Stimulated activated CD4-positive, alpha-beta T cell treated with anti-CD3 and anti-CD28 coated beads, Interleukin-12 subunit alpha, Interleukin-12 subunit beta, amount 100 ng/mL, for 4 hours (primary cell): ENCODE data around the gene CCDC85B.
"Not testable (repeated sequence)": the region's sequence is repeated elsewhere in the genome, so short reads cannot be mapped to it uniquely, and the experiment has no call there.

Experiments
- DNase-seq: peaks from one replicate; pipeline ENCODE4 v3.0.0-alpha.2; 2020

The CCDC85B gene

GRCh38 chr11:65890324-65891218, at the start of gene CCDC85B:
TSS of gene CCDC85B (plus strand) at chr11:65890673. CDS start at chr11:65890784, 111 bp downstream.
- peak; percentile 99 for DNase-seq

GRCh38 chr11:65842144-65842543, 48.3 kb upstream of the CCDC85B start:
- DNase-seq = no peak

- no peak for DNase-seq
Observed at GRCh38 chr11:65843811-65844210, 46.7 kb upstream of the CCDC85B start.

- no peak for DNase-seq
Observed at GRCh38 chr11:65844231-65844872, 46.1 kb upstream of the CCDC85B start.

- DNase-seq = no peak
Observed at GRCh38 chr11:65847746-65848145, 42.7 kb upstream of the CCDC85B start.

GRCh38 chr11:65848693-65849092, 41.8 kb upstream of the CCDC85B start:
- DNase-seq = not testable (repeated sequence)

GRCh38 chr11:65849366-65849765, 41.1 kb upstream of the CCDC85B start:
- no peak for DNase-seq

- no peak for DNase-seq
Observed at GRCh38 chr11:65849771-65850216, 40.7 kb upstream of the CCDC85B start.

GRCh38 chr11:65850217-65851082, 40.0 kb upstream of the CCDC85B start:
- DNase-seq = no peak

GRCh38 chr11:65851083-65851579, 39.3 kb upstream of the CCDC85B start:
- no peak for DNase-seq

GRCh38 chr11:65851811-65852507, 38.5 kb upstream of the CCDC85B start:
- no peak for DNase-seq

GRCh38 chr11:65852508-65853245, 37.8 kb upstream of the CCDC85B start:
- DNase-seq = no peak

GRCh38 chr11:65853246-65853979, 37.1 kb upstream of the CCDC85B start:
- DNase-seq = no peak

- no peak for DNase-seq
Observed at GRCh38 chr11:65854161-65854592, 36.3 kb upstream of the CCDC85B start.

- DNase-seq = no peak
Observed at GRCh38 chr11:65854852-65855837, 35.3 kb upstream of the CCDC85B start.

GRCh38 chr11:65855927-65856363, 34.5 kb upstream of the CCDC85B start:
- DNase-seq = no peak

GRCh38 chr11:65856689-65857499, 33.6 kb upstream of the CCDC85B start:
- peak; percentile 76 for DNase-seq

- no peak for DNase-seq
Observed at GRCh38 chr11:65857500-65857852, 33.0 kb upstream of the CCDC85B start.
